Vagina (tissue), 2 donors: ENCODE data around the gene UBE2V1. TPM values are rescaled to one million over a fixed set of nuclear protein-coding genes. Genes with fewer than 3 reads are reported as not detected.

Experiments
- DNase-seq, 2 donors: peaks; one replicate each; pipeline ENCODE4 v3.0.0-alpha.2; 2017; ENCODE audit errors: extremely low spot score in 2 of 2
- H3K27ac ChIP-seq: fragments of 200-600 bp; sonication (generic); one replicate; pipeline ENCODE4 v1.5.1; 2019
- H3K27me3 ChIP-seq: fragments of 200-600 bp; sonication (generic); one replicate; pipeline ENCODE4 v1.5.1; 2019
- H3K36me3 ChIP-seq, 2 donors: fragments of 200-600 bp; sonication (generic); one replicate each; pipeline ENCODE4 v1.5.1; 2017 to 2019
- H3K4me1 ChIP-seq: fragments of 200-600 bp; sonication (generic); one replicate; pipeline ENCODE4 v1.5.1; 2019
- H3K4me3 ChIP-seq, 2 donors: fragments of 200-600 bp; sonication (generic); 1 replicate in 1 of 2; 2 replicates in 1 of 2; pipeline ENCODE4 v1.5.1; 2016 to 2019
- H3K9me3 ChIP-seq: fragments of 200-600 bp; sonication (generic); one replicate; pipeline ENCODE4 v1.5.1; 2019
- POLR2A ChIP-seq, 2 donors: fragments of 450-650 bp; IDR thresholded peaks; one replicate each; pipeline ENCODE4 v1.6.1; 2017; ENCODE audit warnings: antibody characterized with exemption in 2 of 2, mild to moderate bottlenecking in 2 of 2, moderate library complexity in 2 of 2
- POLR2AphosphoS5 ChIP-seq, 2 donors: sonication (generic); formaldehyde crosslinking; IDR thresholded peaks; one replicate each; pipeline ENCODE4 v1.9.0; 2017; ENCODE audit warnings: antibody characterized with exemption in 2 of 2, mild to moderate bottlenecking in 2 of 2, low read depth in 1 of 2; ENCODE audit not compliant: insufficient read depth in 1 of 2
- intact Hi-C: fragments of 100-400 bp; cut with DNase I; formaldehyde crosslinking; loops from one replicate; pipeline ENCODE4 v1.15.1; 2023
- total RNA-seq: library from RNA; depleted of rRNA; stranded (reverse); fragments of >200 nt; gene quantifications from one replicate; pipeline ENCODE4 v1.2.3, GENCODE V29; 2016
- TF ChIP-seq, protein P1 (sequence below), 3 experiments: fragments of 450-650 bp in 2 of 3; fragments of 200-600 bp in 1 of 3; sonication (generic) in 1 of 3; IDR thresholded peaks; one replicate each; pipeline ENCODE4 v1.5.1; 2017 to 2019; ENCODE audit warnings: antibody characterized with exemption in 3 of 3, mild to moderate bottlenecking in 2 of 3, moderate library complexity in 2 of 3

The UBE2V1 gene
- total RNA-seq, 1 donor from 2014 or later = 74.2 TPM

DNA sequence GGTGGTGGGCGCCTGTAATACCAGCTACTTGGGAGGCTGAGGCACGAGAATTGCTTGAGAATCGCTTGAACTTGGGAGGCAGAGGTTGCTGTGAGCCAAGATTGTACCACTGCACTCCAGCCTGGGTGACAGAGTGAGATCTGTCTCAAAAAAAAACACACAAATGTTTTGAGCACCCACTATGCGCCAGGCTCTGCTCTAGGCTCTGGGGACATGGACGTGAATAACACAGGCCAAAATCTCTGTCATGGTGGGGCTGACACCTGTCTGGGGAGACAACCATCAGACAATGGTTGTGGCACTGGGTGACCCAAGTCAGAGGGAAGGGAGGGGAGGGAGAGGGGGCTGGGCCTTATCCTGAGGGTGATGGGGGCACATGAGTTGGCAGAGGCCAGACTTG is 62.7 kb downstream of the UBE2V1 start:
- Histone ChIP-seq H3K36me3 (no peaks in the 10 kb centered on the region), H3K4me1 (peaks cover 44% of the 10 kb centered on the region), H3K27ac (no peak overlapping the region), H3K4me3 (no peak overlapping the region), H3K27me3 (no peaks in the 10 kb centered on the region), H3K9me3 (no peaks in the 10 kb centered on the region)
- TF ChIP-seq POLR2A (IDR thresholded peaks at IDR 0.05) = no peak
- TF ChIP-seq POLR2AphosphoS5 (IDR thresholded peaks at IDR 0.05; ENCODE audit: insufficient read depth in 1 of 2, low read depth in 1 of 2) = no peak
- TF ChIP-seq, protein P1, sequence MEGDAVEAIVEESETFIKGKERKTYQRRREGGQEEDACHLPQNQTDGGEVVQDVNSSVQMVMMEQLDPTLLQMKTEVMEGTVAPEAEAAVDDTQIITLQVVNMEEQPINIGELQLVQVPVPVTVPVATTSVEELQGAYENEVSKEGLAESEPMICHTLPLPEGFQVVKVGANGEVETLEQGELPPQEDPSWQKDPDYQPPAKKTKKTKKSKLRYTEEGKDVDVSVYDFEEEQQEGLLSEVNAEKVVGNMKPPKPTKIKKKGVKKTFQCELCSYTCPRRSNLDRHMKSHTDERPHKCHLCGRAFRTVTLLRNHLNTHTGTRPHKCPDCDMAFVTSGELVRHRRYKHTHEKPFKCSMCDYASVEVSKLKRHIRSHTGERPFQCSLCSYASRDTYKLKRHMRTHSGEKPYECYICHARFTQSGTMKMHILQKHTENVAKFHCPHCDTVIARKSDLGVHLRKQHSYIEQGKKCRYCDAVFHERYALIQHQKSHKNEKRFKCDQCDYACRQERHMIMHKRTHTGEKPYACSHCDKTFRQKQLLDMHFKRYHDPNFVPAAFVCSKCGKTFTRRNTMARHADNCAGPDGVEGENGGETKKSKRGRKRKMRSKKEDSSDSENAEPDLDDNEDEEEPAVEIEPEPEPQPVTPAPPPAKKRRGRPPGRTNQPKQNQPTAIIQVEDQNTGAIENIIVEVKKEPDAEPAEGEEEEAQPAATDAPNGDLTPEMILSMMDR (IDR thresholded peaks at IDR 0.05) = no peak
- intact Hi-C loops = no loop called here
- DNase-seq = no peak

DNA sequence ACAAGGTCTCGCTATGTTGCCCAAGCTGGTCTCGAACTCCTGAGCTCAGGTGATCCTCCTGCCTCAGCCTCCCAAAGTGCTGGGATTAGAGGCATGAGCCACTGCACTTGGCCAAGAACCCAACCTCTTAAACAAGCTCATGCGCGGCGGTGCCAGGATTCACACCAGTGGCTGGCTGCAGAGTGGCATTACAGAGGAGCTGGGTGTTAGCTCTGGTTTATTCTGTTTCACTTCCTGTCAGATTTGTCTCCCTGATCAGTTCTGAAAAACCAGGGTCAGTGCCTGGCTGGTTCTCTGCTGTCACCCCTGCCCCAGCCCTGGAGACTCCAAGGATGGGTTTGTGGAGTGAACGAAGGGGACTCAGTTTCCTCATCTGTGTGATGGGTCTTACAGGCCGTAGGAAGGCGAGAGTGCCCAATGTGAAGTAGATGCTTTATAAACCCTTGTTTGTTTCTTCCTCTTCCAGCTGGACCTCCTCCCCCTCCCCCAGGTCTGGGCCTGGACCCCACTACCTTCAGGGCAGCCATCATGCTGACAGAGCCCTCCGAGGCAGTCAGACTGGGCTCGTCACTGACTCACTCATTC is 63.4 kb downstream of the UBE2V1 start:
- TF ChIP-seq, protein P1 (IDR thresholded peaks at IDR 0.05) = no peak
- TF ChIP-seq POLR2AphosphoS5 (IDR thresholded peaks at IDR 0.05; ENCODE audit: insufficient read depth in 1 of 2, low read depth in 1 of 2) = no peak
- no peak for TF ChIP-seq POLR2A (IDR thresholded peaks at IDR 0.05)
- intact Hi-C loops = no loop called here
- Histone ChIP-seq H3K4me3 (no peak overlapping the region), H3K27ac (no peak overlapping the region), H3K4me1 (peaks cover 37% of the 10 kb centered on the region), H3K27me3 (no peaks in the 10 kb centered on the region), H3K36me3 (no peaks in the 10 kb centered on the region), H3K9me3 (no peaks in the 10 kb centered on the region)
- DNase-seq = no peak

DNA sequence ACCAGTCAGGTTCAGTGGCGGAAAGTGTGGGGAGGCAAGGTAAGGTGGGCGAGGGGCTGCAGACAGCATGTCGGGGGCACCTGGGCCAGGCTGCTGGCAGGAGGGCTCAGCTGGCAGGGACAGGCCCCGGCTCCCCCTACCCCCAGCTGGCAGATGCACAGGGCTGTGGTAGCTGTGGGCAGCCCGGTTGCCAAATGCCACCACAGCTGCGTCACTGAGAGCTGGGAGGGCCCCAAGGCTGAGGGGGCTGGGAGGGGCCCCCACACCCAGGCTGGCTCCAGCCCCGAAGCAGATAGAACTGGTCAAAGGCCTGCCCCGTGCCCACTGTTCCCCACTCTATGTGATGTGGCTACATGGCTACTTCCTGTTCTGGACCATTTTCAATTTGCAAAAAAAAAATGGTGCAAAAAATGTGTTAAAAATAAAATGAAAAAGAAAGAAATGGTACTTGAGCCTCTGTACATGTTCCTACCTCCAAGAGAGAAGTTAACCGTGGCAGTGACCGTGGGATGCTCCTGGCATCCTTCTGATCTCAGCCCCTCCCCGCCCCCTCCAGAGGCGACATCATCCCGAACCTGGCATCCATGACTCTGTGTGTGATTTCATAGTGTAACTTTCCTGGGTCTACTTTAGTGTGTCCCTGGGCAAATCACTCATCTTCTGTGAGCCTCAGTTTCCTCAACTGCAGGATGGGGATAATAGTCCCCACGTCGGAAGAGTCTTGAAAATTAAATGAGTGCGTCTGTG is 64.4 kb downstream of the UBE2V1 start:
- Histone ChIP-seq H3K4me3 (no peak overlapping the region), H3K27me3 (no peaks in the 10 kb centered on the region), H3K4me1 (peaks cover 31% of the 10 kb centered on the region), H3K36me3 (no peaks in the 10 kb centered on the region), H3K9me3 (no peaks in the 10 kb centered on the region), H3K27ac (no peak overlapping the region)
- TF ChIP-seq POLR2AphosphoS5 (IDR thresholded peaks at IDR 0.05; ENCODE audit: insufficient read depth in 1 of 2, low read depth in 1 of 2) (no peak), POLR2A (IDR thresholded peaks at IDR 0.05) (no peak)
- TF ChIP-seq, protein P1 (IDR thresholded peaks at IDR 0.05) = no peak
- no peak for DNase-seq
- intact Hi-C loops = no loop called here

DNA sequence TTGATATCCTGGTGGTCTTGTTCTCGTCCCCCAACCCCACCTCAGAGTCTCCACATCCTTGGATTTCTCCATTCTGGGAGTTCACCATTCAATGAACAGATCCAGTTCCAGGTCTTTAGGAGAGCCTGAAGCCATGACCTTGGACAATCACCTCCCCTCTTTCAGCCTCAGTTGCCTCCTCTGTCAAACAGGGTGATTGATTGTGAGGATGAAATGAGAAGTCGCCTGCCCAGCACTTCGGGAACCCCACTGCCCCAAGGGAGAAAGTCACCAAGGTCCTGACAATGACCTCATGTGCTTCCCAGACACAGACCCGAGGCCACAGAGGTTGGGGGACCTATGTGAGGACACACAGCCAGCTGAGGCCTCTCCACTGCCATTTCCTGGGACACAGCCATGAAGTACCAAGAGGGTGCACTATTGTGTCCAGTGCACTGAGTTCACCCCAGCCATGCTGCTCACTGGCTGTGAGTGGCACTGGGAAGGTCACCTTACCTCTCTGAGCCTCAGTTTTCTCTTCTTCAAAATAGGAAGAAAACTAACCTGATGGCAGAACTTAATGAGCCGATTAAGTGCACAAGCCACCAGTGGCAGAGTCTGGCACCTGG is 68.5 kb downstream of the UBE2V1 start:
- TF ChIP-seq, protein P1 (IDR thresholded peaks at IDR 0.05) = no peak
- Histone ChIP-seq H3K4me1 (peaks cover 20% of the 10 kb centered on the region), H3K36me3 (no peaks in the 10 kb centered on the region), H3K27ac (no peak overlapping the region), H3K9me3 (no peaks in the 10 kb centered on the region), H3K4me3 (no peak overlapping the region), H3K27me3 (no peaks in the 10 kb centered on the region)
- intact Hi-C loops = no loop called here
- no peak for DNase-seq
